K562 (cell line): ENCODE results near the gene RRP7A. TPM values are rescaled to one million over a fixed set of nuclear protein-coding genes. Genes with fewer than 3 reads are reported as not detected.

Source experiments
- ATAC-seq: fragments of 200-7000 bp; cut with Tn5 transposase; 3 replicates; pipeline ENCODE4 v1.9.1; 2020; ENCODE audit warnings: moderate library complexity
- BruUV-seq: library from RNA; stranded (reverse); fragments of 400-500 nt; replicated peaks from 2 replicates; lab custom pipeline; 2021; lab: Mats Ljungman, UMichigan
- CTCF ChIA-PET: fragments of 300-600 bp; formaldehyde crosslinking; extraction: SDS; loops from one replicate; lab custom pipeline; 2021; ENCODE audit warnings: low intra/inter-chr PET ratio; lab: Yijun Ruan, JAX
- POLR2A ChIA-PET: fragments of 300-600, 350-650 bp; sonication (Branson Sonifier 250); formaldehyde crosslinking; extraction: SDS; loops from one replicate; lab custom pipeline; 2021; ENCODE audit warnings: antibody characterized with exemption, inconsistent platforms; lab: Yijun Ruan, JAX
- DNase-seq, 4 experiments: peaks; one replicate each; pipeline versions ENCODE4 v3.0.0 to v3.0.0-alpha.2; 2011 to 2018; ENCODE audit warnings: low spot score in 3 of 4, mixed read lengths in 3 of 4; ENCODE audit errors: extremely low read depth in 1 of 4
- FAIRE-seq: peaks from 2 replicates; lab custom pipeline; 2011; peaks lifted over from hg19 to GRCh38; lab: Jason Lieb, UNC
- H2AFZ ChIP-seq: 2 replicates; pipeline ENCODE4 v1.6.0; 2011; ENCODE audit warnings: low read depth, low read length, control low read depth, inconsistent platforms
- H3K27ac ChIP-seq: fragments of 200-600 bp; 3 replicates; pipeline ENCODE4 v1.8.0; 2011; ENCODE audit warnings: low read depth, mild to moderate bottlenecking, control low read depth, inconsistent platforms, low read length, moderate library complexity, mixed read lengths; ENCODE audit errors: extremely low read depth
- H3K27me3 ChIP-seq, 2 experiments: fragments of 300-600 bp in 1 of 2; 2 replicates in 1 of 2; 3 replicates in 1 of 2; pipeline versions ENCODE4 v1.6.0 to v1.8.0; 2011; ENCODE audit warnings: inconsistent platforms in 2 of 2, low read length in 2 of 2, mild to moderate bottlenecking in 1 of 2, mixed read lengths in 1 of 2, moderate library complexity in 1 of 2; ENCODE audit not compliant: control insufficient read depth in 2 of 2, insufficient read depth in 2 of 2
- H3K36me3 ChIP-seq: fragments of 300-600 bp; 3 replicates; pipeline ENCODE4 v1.8.0; 2011; ENCODE audit warnings: mild to moderate bottlenecking, low read length, inconsistent platforms; ENCODE audit not compliant: control insufficient read depth, insufficient read depth
- H3K4me1 ChIP-seq, 2 experiments: fragments of 200-600 bp in 1 of 2; replicated peaks in 1 of 2; 2 replicates in 1 of 2; 3 replicates in 1 of 2; pipeline versions ENCODE4 v1.5.1 to v1.8.0; 2011; ENCODE audit warnings: inconsistent platforms in 2 of 2, low read length in 2 of 2, mild to moderate bottlenecking in 1 of 2, mixed read lengths in 1 of 2, moderate library complexity in 1 of 2; ENCODE audit not compliant: control insufficient read depth in 2 of 2, insufficient read depth in 2 of 2
- H3K4me2 ChIP-seq: 2 replicates; pipeline ENCODE4 v1.6.1; 2011; ENCODE audit warnings: low read length, control low read depth, inconsistent platforms, mixed read lengths; ENCODE audit not compliant: insufficient read depth
- H3K4me3 ChIP-seq: fragments of 200-600 bp; sonication (generic), shearing (Covaris generic); 2 replicates; pipeline ENCODE4 v1.5.1; 2016; ENCODE audit warnings: control low read depth, inconsistent platforms
- H3K79me2 ChIP-seq: fragments of 200-600 bp; 3 replicates; pipeline ENCODE4 v1.8.0; 2011; ENCODE audit warnings: low read length, inconsistent platforms; ENCODE audit not compliant: control insufficient read depth, insufficient read depth
- H3K9ac ChIP-seq, 2 experiments: 2 replicates each; pipeline versions ENCODE4 v1.6.0 to v1.6.1; 2011; ENCODE audit warnings: low read depth in 2 of 2, low read length in 2 of 2, control low read depth in 1 of 2, inconsistent platforms in 1 of 2, mild to moderate bottlenecking in 1 of 2, mixed read lengths in 1 of 2; ENCODE audit not compliant: insufficient read depth in 1 of 2
- H3K9me1 ChIP-seq: one replicate; pipeline ENCODE4 v1.6.0; 2011; ENCODE audit warnings: inconsistent platforms, mild to moderate bottlenecking, low read length, moderate library complexity; ENCODE audit not compliant: control insufficient read depth, insufficient read depth
- H3K9me3 ChIP-seq: replicated peaks from 2 replicates; pipeline ENCODE4 v1.5.1; 2011; ENCODE audit warnings: low read depth, low read length, inconsistent platforms; ENCODE audit not compliant: control insufficient read depth, insufficient read depth
- H4K20me1 ChIP-seq: replicated peaks from 2 replicates; pipeline ENCODE4 v1.6.1; 2011; ENCODE audit warnings: low read length, inconsistent platforms, mixed read lengths; ENCODE audit not compliant: control insufficient read depth, insufficient read depth
- BHLHE40 ChIP-seq: IDR thresholded peaks from 2 replicates; pipeline ENCODE4 v1.6.1; 2011; ENCODE audit warnings: low read length, improper control_type of control experiment
- CBFA2T3 ChIP-seq: fragments of 450-650 bp; IDR thresholded peaks from 2 replicates; pipeline ENCODE4 v1.6.1; 2017
- CBX5 ChIP-seq: IDR thresholded peaks from 2 replicates; pipeline ENCODE4 v1.6.1; 2014; ENCODE audit warnings: low read depth, borderline replicate concordance
- HBP1 ChIP-seq: fragments of 450-650 bp; formaldehyde crosslinking; IDR thresholded peaks from 2 replicates; pipeline ENCODE4 v1.4.0; 2022; ENCODE audit warnings: missing genetic modification characterization
- HMBOX1 ChIP-seq: sonication (generic); IDR thresholded peaks from 2 replicates; pipeline ENCODE4 v1.6.1; 2016
- JUND ChIP-seq, 2 experiments: IDR thresholded peaks; 2 replicates in 1 of 2; 3 replicates in 1 of 2; pipeline ENCODE4 v1.6.1; 2011; ENCODE audit warnings: borderline replicate concordance in 2 of 2, low read depth in 2 of 2, low read length in 2 of 2, improper control_type of control experiment in 1 of 2, missing biosample characterization in 1 of 2, missing genetic modification characterization in 1 of 2, missing genetic modification reagents in 1 of 2
- KDM1A ChIP-seq, 2 experiments: fragments of 450-650 bp; IDR thresholded peaks; 2 replicates each; pipeline ENCODE4 v1.6.1; 2016; ENCODE audit warnings: mild to moderate bottlenecking in 2 of 2
- MEIS2 ChIP-seq: fragments of 450-650 bp; IDR thresholded peaks from 2 replicates; pipeline ENCODE4 v1.6.1; 2014; ENCODE audit warnings: mild to moderate bottlenecking; ENCODE audit not compliant: partially characterized antibody
- NBN ChIP-seq: fragments of 450-650 bp; IDR thresholded peaks from 2 replicates; pipeline ENCODE4 v1.6.1; 2016; ENCODE audit warnings: low read depth, mild to moderate bottlenecking
- NFIC ChIP-seq: fragments of 450-650 bp; IDR thresholded peaks from 2 replicates; pipeline ENCODE4 v1.6.1; 2017; ENCODE audit warnings: mild to moderate bottlenecking, inconsistent platforms
- NR2C1 ChIP-seq, 2 experiments: fragments of 450-650 bp; IDR thresholded peaks; 2 replicates each; pipeline ENCODE4 v1.6.1; 2017; ENCODE audit warnings: mild to moderate bottlenecking in 2 of 2, antibody characterized with exemption in 1 of 2, inconsistent platforms in 1 of 2, missing compliant biosample characterization in 1 of 2, missing genetic modification characterization in 1 of 2
- NR2C2 ChIP-seq, 2 experiments: fragments of 200-800 bp in 1 of 2; sonication (Bioruptor generic) in 1 of 2; sonication (generic) in 1 of 2; formaldehyde crosslinking in 1 of 2; IDR thresholded peaks; 2 replicates each; pipeline versions ENCODE4 v1.6.1 to v1.8.0; 2016 to 2022; ENCODE audit warnings: mild to moderate bottlenecking in 1 of 2, missing compliant biosample characterization in 1 of 2, missing genetic modification characterization in 1 of 2, missing genetic modification reagents in 1 of 2
- RBM25 ChIP-seq: fragments of 200-400 bp; formaldehyde crosslinking; IDR thresholded peaks from 2 replicates; pipeline ENCODE4 v1.6.1; 2018; ENCODE audit warnings: low read length, low read depth, moderate library complexity; ENCODE audit not compliant: severe bottlenecking
- RCOR1 ChIP-seq, 2 experiments: IDR thresholded peaks; 2 replicates each; pipeline ENCODE4 v1.6.1; 2012; ENCODE audit warnings: low read depth in 2 of 2, low read length in 2 of 2, borderline replicate concordance in 1 of 2, improper control_type of control experiment in 1 of 2
- SOX6 ChIP-seq: fragments of 450-650 bp; IDR thresholded peaks from 2 replicates; pipeline ENCODE4 v1.6.1; 2014; ENCODE audit warnings: mild to moderate bottlenecking
- SRSF9 ChIP-seq: fragments of 200-400 bp; formaldehyde crosslinking; IDR thresholded peaks from 2 replicates; pipeline ENCODE4 v1.6.1; 2017; ENCODE audit warnings: low read depth, low read length, borderline replicate concordance
- TCF3 ChIP-seq: sonication (generic); formaldehyde crosslinking; IDR thresholded peaks from 2 replicates; pipeline ENCODE4 v1.4.0; 2020; ENCODE audit warnings: mild to moderate bottlenecking, missing genetic modification reagents
- XRCC4 ChIP-seq: IDR thresholded peaks from one replicate; pipeline ENCODE4 v1.6.1; 2011; ENCODE audit not compliant: insufficient read depth, insufficient read length; ENCODE audit errors: extremely low read depth
- WGBS: fragments of 100-300 bp; shearing (Covaris generic); methylation state at CpG from one replicate; pipeline ENCODE4 v1.1.6; 2016; ENCODE audit warnings: low coverage, mixed read lengths; ENCODE audit not compliant: insufficient coverage; ENCODE audit errors: missing lambda C conversion rate; 5-methylcytosine and 5-hydroxymethylcytosine counted together
- in situ Hi-C: fragments of 300-500 bp; cut with MboI; formaldehyde crosslinking; loops from 4 replicates; pipeline ENCODE4 v1.15.0; 2018; ENCODE audit warnings: inconsistent platforms, mixed read lengths
- intact Hi-C: fragments of 100-400 bp; cut with micrococcal nuclease; formaldehyde crosslinking; loops from 2 replicates; pipeline ENCODE4 v1.14.2; 2022
- polyA plus RNA-seq, 8 experiments: library from polyadenylated mRNA; depleted of rRNA in 4 of 8; stranded (reverse) in 5 of 8; unstranded in 3 of 8; fragments of >200 nt; fragmentation: Nextera tagmentation in 2 of 8; fragmentation: Illumina TruSeq in 1 of 8; extraction: Ambion mirVana in 2 of 8; extraction: Trizol in 1 of 8; gene quantifications; 2 replicates each; pipeline versions ENCODE4 v1.2.1 to v1.2.3, GENCODE V29; 2011 to 2014; ENCODE audit warnings: inconsistent platforms in 1 of 8, missing spikeins in 1 of 8
- total RNA-seq, 7 experiments: library from RNA; depleted of rRNA in 6 of 7; stranded (reverse); fragments of >200 nt in 6 of 7; fragmentation: Illumina TruSeq in 2 of 7; extraction: Trizol in 2 of 7; gene quantifications; 2 replicates each; pipeline versions ENCODE4 v1.2.1 to v1.2.3, GENCODE V29; 2011 to 2021; ENCODE audit warnings: low replicate concordance in 1 of 7

RRP7A gene
- total and polyA plus RNA-seq, 9 of the 15 experiments (the other 6 are each of a cell fraction or from before 2014, with no cell fraction given): 3.4 to 74.1 (median 40.3) TPM

- in situ Hi-C loops: no loop called here
- DNase-seq (peak in 2 of 4 experiments; percentile 30 to 54), ATAC-seq (peak; percentile 76)
- ChIA-PET CTCF (no interaction called here), POLR2A (interaction anchor here (2.8 kb wide), 1 partner anchor 71 kb away, joined by 9 read pairs; the partner anchor contains the start of gene POLDIP3)
- H4K20me1 ChIP-seq: no peaks in the 10 kb centered on the region
- H3K4me2 ChIP-seq: no peak overlapping the region
- H3K9ac ChIP-seq: no peak overlapping the region
- WGBS: 5% methylated on average over 2 of the region's 2 CpGs
- TF ChIP-seq MEIS2: peak; percentile 34
- TF ChIP-seq NR2C2 (CRISPR knock-in tag; IDR thresholded peaks at IDR 0.05): no peak
- TF ChIP-seq NR2C2 (tag; IDR thresholded peaks at IDR 0.05): 0 out of 2 replicates have a peak, but pooled peaks have one; percentile 31
- TF ChIP-seq TCF3: 0 out of 2 replicates have a peak, but pooled peaks have one; percentile 12
- TF ChIP-seq HMBOX1: peak; percentile 75; the same call in 1 of the 2 replicates
- peak in 1 of 2 experiments; percentile 37; a peak in 1 of 4 replicates for TF ChIP-seq RCOR1 (IDR thresholded peaks at IDR 0.05; ENCODE audit: borderline replicate concordance in 1 of 2, low read depth in 2 of 2, low read length in 2 of 2)
- TF ChIP-seq HBP1 (CRISPR knock-in tag): no peak
- TF ChIP-seq KDM1A (IDR thresholded peaks at IDR 0.05): peak; percentile 29 to 59; a peak in 3 of 4 replicates
- TF ChIP-seq BHLHE40: peak; percentile 49; the same call in 1 of the 2 replicates
- TF ChIP-seq SRSF9: no peak
- TF ChIP-seq SOX6: peak; percentile 77
- TF ChIP-seq NBN: no peak
- peak; percentile 34; the same call in 1 of the 2 replicates for TF ChIP-seq JUND (IDR thresholded peaks at IDR 0.05; ENCODE audit: borderline replicate concordance, low read depth, low read length)
- TF ChIP-seq JUND (tag; IDR thresholded peaks at IDR 0.05; ENCODE audit: borderline replicate concordance, low read depth, low read length): no peak
- TF ChIP-seq CBX5: no peak
- peak; percentile 80 for TF ChIP-seq NFIC
- TF ChIP-seq XRCC4: no peak
- peak; percentile 48 for TF ChIP-seq CBFA2T3
- no peak for TF ChIP-seq RBM25
- TF ChIP-seq NR2C1 (IDR thresholded peaks at IDR 0.05): no peak
- peak; percentile 44 for TF ChIP-seq NR2C1 (tag; IDR thresholded peaks at IDR 0.05)
- TF ChIP-seq, all 486 proteins: peak for 12
- H3K79me2 ChIP-seq: no peaks in the 10 kb centered on the region
- no peaks in the 10 kb centered on the region for H3K36me3 ChIP-seq
- peak; percentile 15 for FAIRE-seq
- peaks cover 5 to 10% of the 10 kb centered on the region in 2 experiments; a peak in 4 of 5 replicates for H3K4me1 ChIP-seq
- BruUV-seq: no TSS peak
- H3K4me3 ChIP-seq: no peak overlapping the region
- peak overlapping the region; percentile 50; the same call in 1 of the 2 replicates for H2AFZ ChIP-seq
- intact Hi-C loops: no loop called here
- H3K27ac ChIP-seq: peak overlapping the region; percentile 32; the same call in 1 of the 3 replicates
- H3K9me1 ChIP-seq: no peaks in the 10 kb centered on the region
- H3K9me3 ChIP-seq: no peaks in the 10 kb centered on the region
- no peaks in the 10 kb centered on the region for H3K27me3 ChIP-seq
Measured at GRCh38 chr22:42544686-42545085, 25.1 kb upstream of the RRP7A start.
